ENCODE results near the gene PLG.
"Not testable (repeated sequence)": the region's sequence is repeated elsewhere in the genome, so short reads cannot be mapped to it uniquely, and the experiment has no call there.

The PLG gene

GRCh38 chr6:160791459-160791858 lies 89.4 kb downstream of the PLG start:
- Mint-ChIP-seq H3K27ac (no peak overlapping the region), H3K4me3 (no peak overlapping the region)
- ATAC-seq (replicated peaks) = no peak

GRCh38 chr6:160791981-160792418 lies 90.0 kb downstream of the PLG start:
- no peak overlapping the region for H3K4me3 Mint-ChIP-seq
- ATAC-seq (replicated peaks) (no peak), DNase-seq (no peak)
- H3K36me3 Mint-ChIP-seq (ENCODE audit: insufficient read depth) = no peaks in the 10 kb centered on the region
- peaks cover 0 to 12% of the 10 kb centered on the region in 2 donors for H3K9me3 Mint-ChIP-seq
- H3K4me1 Mint-ChIP-seq (ENCODE audit: low read depth in 2 of 2) = no peaks in the 10 kb centered on the region
- H3K27me3 Mint-ChIP-seq = peaks cover 0 to 4% of the 10 kb centered on the region in 2 donors
- H3K27ac Mint-ChIP-seq = no peak overlapping the region

More at GRCh38 chr6:160791459-160791858, 89.4 kb downstream of the PLG start:
- Mint-ChIP-seq H3K36me3 (ENCODE audit: insufficient read depth) (no peaks in the 10 kb centered on the region), H3K4me1 (ENCODE audit: low read depth in 2 of 2) (no peaks in the 10 kb centered on the region), H3K27me3 (peaks cover 0 to 4% of the 10 kb centered on the region in 2 donors), H3K9me3 (peaks cover 0 to 10% of the 10 kb centered on the region in 2 donors)
- DNase-seq = no peak

DNA sequence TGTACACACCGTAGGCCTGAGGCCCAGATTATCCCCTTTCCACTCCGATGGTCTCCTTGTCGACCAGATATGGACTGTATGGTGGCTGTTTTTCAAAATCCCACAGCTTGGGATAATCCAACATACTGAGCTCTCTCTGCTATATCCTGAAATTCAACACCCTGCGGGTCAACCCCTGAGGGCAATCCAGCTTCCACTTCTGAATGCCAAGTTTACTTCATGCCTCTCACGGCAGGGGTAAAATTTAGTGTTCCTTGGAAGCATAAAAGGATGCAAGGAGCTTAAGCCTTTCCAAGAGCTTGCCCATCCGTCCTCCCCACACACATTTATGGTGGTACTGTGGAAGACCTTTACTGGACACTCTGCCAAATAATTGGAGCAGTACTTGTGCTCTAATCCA lies 90.7 kb downstream of the PLG start:
- no peak overlapping the region for H3K27ac Mint-ChIP-seq
- H3K27me3 Mint-ChIP-seq = peaks cover 0 to 4% of the 10 kb centered on the region in 2 donors
- H3K4me1 Mint-ChIP-seq (ENCODE audit: low read depth in 2 of 2) = no peaks in the 10 kb centered on the region
- DNase-seq (no peak), ATAC-seq (replicated peaks) (no peak)
- no peak overlapping the region for H3K4me3 Mint-ChIP-seq
- H3K36me3 Mint-ChIP-seq (ENCODE audit: insufficient read depth) = no peaks in the 10 kb centered on the region
- H3K9me3 Mint-ChIP-seq = peaks cover 0 to 12% of the 10 kb centered on the region in 2 donors

GRCh38 chr6:160793652-160794051 lies 91.6 kb downstream of the PLG start:
- Mint-ChIP-seq H3K9me3 (peaks cover 0 to 9% of the 10 kb centered on the region in 2 donors), H3K36me3 (ENCODE audit: insufficient read depth) (no peaks in the 10 kb centered on the region), H3K27ac (no peak overlapping the region), H3K4me3 (no peak overlapping the region), H3K27me3 (peaks cover 0 to 4% of the 10 kb centered on the region in 2 donors), H3K4me1 (ENCODE audit: low read depth in 2 of 2) (no peaks in the 10 kb centered on the region)
- DNase-seq (no peak), ATAC-seq (replicated peaks) (no peak)

- Mint-ChIP-seq H3K4me3 (no peak overlapping the region), H3K27me3 (peaks cover 0 to 4% of the 10 kb centered on the region in 2 donors), H3K9me3 (peaks cover 0 to 7% of the 10 kb centered on the region in 2 donors), H3K36me3 (ENCODE audit: insufficient read depth) (no peaks in the 10 kb centered on the region), H3K27ac (no peak overlapping the region), H3K4me1 (ENCODE audit: low read depth in 2 of 2) (no peaks in the 10 kb centered on the region)
- no peak for DNase-seq
- no peak for ATAC-seq (replicated peaks)
Measured at GRCh38 chr6:160795721-160796120, 93.7 kb downstream of the PLG start.

- no peaks in the 10 kb centered on the region for H3K4me1 Mint-ChIP-seq (ENCODE audit: low read depth in 2 of 2)
- no peak overlapping the region for H3K4me3 Mint-ChIP-seq
- no peaks in the 10 kb centered on the region for H3K36me3 Mint-ChIP-seq (ENCODE audit: insufficient read depth)
- H3K9me3 Mint-ChIP-seq = peaks cover 0 to 2% of the 10 kb centered on the region in 2 donors
- DNase-seq = no peak
- H3K27ac Mint-ChIP-seq = no peak overlapping the region
- no peak for ATAC-seq (replicated peaks)
- peaks cover 0 to 14% of the 10 kb centered on the region in 2 donors for H3K27me3 Mint-ChIP-seq
Measured at GRCh38 chr6:160798625-160799024, 96.6 kb downstream of the PLG start.

DNA sequence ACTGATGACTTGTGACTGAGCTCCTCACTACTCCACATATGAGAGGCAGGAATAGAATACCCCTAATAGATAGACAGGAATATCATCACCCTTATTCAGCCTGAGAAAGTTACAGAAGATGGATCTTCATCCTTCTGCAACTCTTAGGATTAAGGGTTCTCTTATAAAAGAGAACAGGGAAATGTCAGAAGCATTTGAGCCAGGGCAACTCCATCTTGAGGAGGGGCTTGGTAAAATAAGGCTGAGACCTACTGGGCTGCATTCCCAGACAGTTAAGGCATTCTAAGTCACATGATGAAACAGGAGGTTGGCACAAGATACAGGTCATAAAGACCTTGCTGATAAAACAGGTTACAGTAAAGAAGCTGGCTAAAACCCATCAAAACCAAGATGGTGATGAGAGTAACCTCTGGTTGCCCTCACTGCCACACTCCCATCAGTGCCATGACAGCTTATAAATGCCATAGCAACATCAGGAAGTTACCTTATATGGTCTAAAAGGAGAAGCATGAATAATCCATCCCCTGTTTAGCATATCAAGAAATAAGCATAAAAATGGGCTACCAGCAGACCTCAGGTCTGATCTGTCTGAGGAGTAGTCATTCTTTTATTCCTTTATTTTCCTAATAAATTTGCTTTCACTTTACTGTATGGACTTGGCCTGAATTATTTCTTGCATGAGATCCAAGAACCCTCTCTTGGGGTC lies 97.9 kb downstream of the PLG start:
- Mint-ChIP-seq H3K4me1 (ENCODE audit: low read depth in 2 of 2) (no peaks in the 10 kb centered on the region), H3K4me3 (no peak overlapping the region), H3K9me3 (peaks cover 0 to 2% of the 10 kb centered on the region in 2 donors), H3K36me3 (ENCODE audit: insufficient read depth) (no peaks in the 10 kb centered on the region), H3K27me3 (peaks cover 0 to 14% of the 10 kb centered on the region in 2 donors), H3K27ac (no peak overlapping the region)
- DNase-seq (no peak), ATAC-seq (replicated peaks) (no peak)

DNA sequence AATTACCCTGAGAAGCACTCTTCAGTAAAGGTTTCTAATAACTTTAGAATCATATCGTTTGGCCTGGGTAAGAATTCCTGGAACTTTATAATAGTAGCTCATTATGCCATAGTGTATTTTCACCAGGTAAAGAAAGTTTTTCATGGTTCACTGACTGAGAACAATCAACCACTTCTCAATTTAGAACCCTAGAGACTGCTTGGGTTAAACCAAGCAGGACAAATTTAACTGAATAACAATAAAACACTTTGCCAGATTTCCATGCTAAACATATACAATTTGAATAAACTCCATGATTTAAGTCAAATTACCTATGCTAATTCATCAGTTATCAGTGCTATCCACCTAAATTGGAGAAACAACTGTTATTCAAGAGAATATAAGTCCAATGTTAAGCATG lies 99.4 kb downstream of the PLG start:
- DNase-seq (no peak), ATAC-seq (replicated peaks) (no peak)
- peaks cover 0 to 2% of the 10 kb centered on the region in 2 donors for H3K9me3 Mint-ChIP-seq
- no peak overlapping the region for H3K4me3 Mint-ChIP-seq
- no peaks in the 10 kb centered on the region for H3K36me3 Mint-ChIP-seq (ENCODE audit: insufficient read depth)
- H3K27ac Mint-ChIP-seq = no peak overlapping the region
- H3K27me3 Mint-ChIP-seq = peaks cover 8 to 20% of the 10 kb centered on the region in 2 donors
- no peaks in the 10 kb centered on the region for H3K4me1 Mint-ChIP-seq (ENCODE audit: low read depth in 2 of 2)

GRCh38 chr6:160802049-160802448 lies 100.0 kb downstream of the PLG start:
- not testable (repeated sequence) for ATAC-seq (replicated peaks); H3K4me1 Mint-ChIP-seq (ENCODE audit: low read depth in 2 of 2); H3K27ac Mint-ChIP-seq; DNase-seq; H3K36me3 Mint-ChIP-seq (ENCODE audit: insufficient read depth); H3K9me3 Mint-ChIP-seq; H3K4me3 Mint-ChIP-seq
- peaks cover 14 to 24% of the 10 kb centered on the region in 2 donors for H3K27me3 Mint-ChIP-seq

Measured in effector memory CD8-positive, alpha-beta T cell (primary cell).